GM19452 (cell line): ENCODE results near the gene PLK5.

Experiments used
- ATAC-seq: cut with Tn5 transposase; IDR thresholded peaks from one replicate; pipeline ENCODE4 v1.9.1; 2021; ENCODE audit not compliant: unreplicated experiment

PLK5 gene

GRCh38 chr19:1554968-1555367 lies 31.1 kb downstream of the PLK5 start:
- no peak for ATAC-seq

- no peak for ATAC-seq
These were observed 31.9 kb downstream of the PLK5 start for GRCh38 chr19:1555487-1556389.

GRCh38 chr19:1556390-1557070 lies 32.7 kb downstream of the PLK5 start:
- ATAC-seq = no peak

GRCh38 chr19:1558552-1558951 lies 34.7 kb downstream of the PLK5 start:
- no peak for ATAC-seq

GRCh38 chr19:1560286-1560882 lies 36.5 kb downstream of the PLK5 start:
- ATAC-seq = no peak

GRCh38 chr19:1561236-1561842 lies 37.5 kb downstream of the PLK5 start:
- ATAC-seq = no peak

GRCh38 chr19:1563251-1563650 lies 39.4 kb downstream of the PLK5 start:
- no peak for ATAC-seq

- no peak for ATAC-seq
These were observed 42.7 kb downstream of the PLK5 start for GRCh38 chr19:1566392-1567115.

- no peak for ATAC-seq
These were observed 43.4 kb downstream of the PLK5 start for GRCh38 chr19:1567116-1567847.

GRCh38 chr19:1567848-1568227 lies 44.0 kb downstream of the PLK5 start:
- ATAC-seq = no peak

- no peak for ATAC-seq
These were observed 44.6 kb downstream of the PLK5 start, which contains the start of gene MEX3D for GRCh38 chr19:1568320-1569019. Gene MEX3D, minus strand, starts transcription at chr19:1568325. Its CDS starts 267 bp downstream, at chr19:1568058.

- no peak for ATAC-seq
These were observed 46.1 kb downstream of the PLK5 start for GRCh38 chr19:1569997-1570396.

GRCh38 chr19:1570836-1571235 lies 47.0 kb downstream of the PLK5 start:
- ATAC-seq = no peak

- ATAC-seq = no peak
These were observed 47.5 kb downstream of the PLK5 start for GRCh38 chr19:1571358-1571757.

- ATAC-seq = no peak
These were observed 48.9 kb downstream of the PLK5 start for GRCh38 chr19:1572795-1573194.

GRCh38 chr19:1574354-1575136 lies 50.7 kb downstream of the PLK5 start:
- no peak for ATAC-seq

- ATAC-seq = no peak
These were observed 51.7 kb downstream of the PLK5 start for GRCh38 chr19:1575323-1576241.
